ENCODE measurements around the gene PTPRJ. TPM values are rescaled to one million over a fixed set of nuclear protein-coding genes. Genes with fewer than 3 reads are reported as not detected.
A peak's percentile ranks its signal among the peaks of the same experiment; 100 is the strongest.

PTPRJ gene
- total and polyA plus RNA-seq, 4 donors, result 15.9 to 26.7 (median 17.0) TPM

DNA sequence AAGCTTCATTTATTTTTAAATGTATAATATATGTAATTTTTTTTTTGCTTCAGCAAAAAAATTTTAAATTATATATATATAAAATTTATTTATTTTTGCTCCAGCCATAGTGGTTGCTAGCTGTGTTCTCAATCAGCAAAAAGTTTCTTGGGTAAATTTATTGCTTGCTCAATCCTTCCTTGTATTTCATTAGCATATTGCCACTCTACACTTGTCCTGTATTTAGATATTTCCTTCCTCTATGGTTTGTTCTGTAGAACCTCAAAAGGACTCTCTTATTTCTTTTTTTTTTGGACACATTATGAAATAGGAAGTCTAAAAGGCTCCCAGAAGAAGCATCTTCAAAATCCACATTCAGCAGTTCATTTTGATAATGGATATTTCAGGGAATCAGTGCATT lies 2.3 kb downstream of the PTPRJ start:
- Histone ChIP-seq H3K27ac (ENCODE audit: low read depth, low read length) (no peak overlapping the region), H3K27me3 (ENCODE audit: control insufficient read depth, insufficient read depth, low read length) (no peaks in the 10 kb centered on the region), H3K4me3 (ENCODE audit: low read depth, low read length) (no peak overlapping the region), H3K4me1 (ENCODE audit: control insufficient read depth, insufficient read depth, low read length) (peaks cover 15% of the 10 kb centered on the region), H3K9me3 (ENCODE audit: control insufficient read depth, insufficient read depth, low read length) (no peaks in the 10 kb centered on the region), H3K36me3 (ENCODE audit: control insufficient read depth, insufficient read depth, low read length) (peaks cover 3% of the 10 kb centered on the region)
- DNase-seq (ENCODE audit: low read depth in 4 of 6, low spot score in 6 of 6), result no peak

DNA sequence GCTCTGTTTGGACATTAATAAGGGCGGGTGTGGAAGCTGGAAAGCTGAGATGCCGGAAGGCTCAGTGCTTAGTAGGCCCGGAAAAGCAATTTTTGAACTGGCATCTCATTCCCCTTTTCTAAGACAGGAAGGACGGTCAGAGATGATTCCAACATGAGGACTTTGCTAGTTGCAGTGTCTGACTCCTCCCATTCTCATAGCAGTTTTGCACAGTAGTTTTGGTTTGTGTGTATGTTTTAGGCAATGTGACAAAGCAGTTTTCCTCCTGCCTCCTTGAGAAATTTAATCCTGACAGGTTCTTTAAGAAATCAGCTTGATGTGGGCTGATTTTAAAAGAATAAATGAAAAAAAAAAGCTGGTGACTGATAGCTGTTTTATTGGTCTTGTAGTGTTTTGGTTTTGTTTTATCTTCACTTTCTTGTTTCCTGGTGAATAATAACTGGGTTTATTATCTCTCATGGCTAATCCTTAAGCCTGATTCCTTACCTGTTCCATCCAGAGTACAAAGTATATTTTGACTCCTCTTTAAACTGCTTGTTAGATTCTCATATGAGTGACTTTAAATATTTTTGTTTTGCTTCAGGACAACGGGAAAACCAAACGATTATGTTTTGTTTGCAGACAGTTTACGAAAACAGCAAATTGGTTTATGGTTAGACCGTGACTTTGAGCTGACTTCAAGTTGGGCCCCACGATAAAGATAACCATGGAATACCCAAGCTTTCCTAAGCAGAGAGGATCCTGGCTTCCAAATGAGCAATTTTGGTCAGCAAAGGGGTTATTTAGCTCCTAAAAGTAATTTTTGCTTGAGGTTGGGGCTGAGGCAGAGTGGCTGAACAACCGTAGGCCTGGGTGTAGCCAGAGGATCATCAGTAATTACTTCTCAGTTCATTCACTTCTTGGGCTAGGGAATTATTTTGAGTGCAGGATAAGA lies 3.4 kb downstream of the PTPRJ start:
- no peaks in the 10 kb centered on the region for H3K9me3 ChIP-seq (ENCODE audit: control insufficient read depth, insufficient read depth, low read length)
- DNase-seq (ENCODE audit: low read depth in 4 of 6, low spot score in 6 of 6), result no peak
- no peak overlapping the region for H3K27ac ChIP-seq (ENCODE audit: low read depth, low read length)
- peaks cover 3% of the 10 kb centered on the region for H3K36me3 ChIP-seq (ENCODE audit: control insufficient read depth, insufficient read depth, low read length)
- H3K4me3 ChIP-seq (ENCODE audit: low read depth, low read length), result no peak overlapping the region
- 96% methylated on average over 7 of the region's 10 CpGs for WGBS (ENCODE audit: insufficient coverage)
- no peaks in the 10 kb centered on the region for H3K27me3 ChIP-seq (ENCODE audit: control insufficient read depth, insufficient read depth, low read length)
- peaks cover 15% of the 10 kb centered on the region for H3K4me1 ChIP-seq (ENCODE audit: control insufficient read depth, insufficient read depth, low read length)

DNA sequence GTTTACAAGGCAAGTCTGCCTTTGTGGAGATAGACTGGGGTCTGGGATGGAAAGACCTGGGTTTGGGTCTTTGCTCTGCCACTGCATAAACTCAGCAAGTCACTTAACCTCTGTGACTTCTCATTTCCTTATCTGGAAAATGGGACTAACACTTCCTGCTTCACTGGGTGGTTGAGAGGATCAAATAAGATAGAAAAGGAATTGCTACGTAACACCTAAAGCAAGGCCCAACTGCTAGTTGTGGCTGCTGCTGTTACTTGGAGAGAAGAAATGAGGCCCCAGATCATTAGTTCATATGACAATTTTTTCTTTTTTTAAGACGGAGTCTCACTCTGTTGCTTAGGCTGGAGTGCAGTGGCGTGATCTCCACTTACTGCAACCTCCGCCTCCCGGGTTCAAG lies 5.9 kb downstream of the PTPRJ start:
- H3K27ac ChIP-seq (ENCODE audit: low read depth, low read length), result no peak overlapping the region
- H3K4me3 ChIP-seq (ENCODE audit: low read depth, low read length), result no peak overlapping the region
- H3K36me3 ChIP-seq (ENCODE audit: control insufficient read depth, insufficient read depth, low read length), result peaks cover 3% of the 10 kb centered on the region
- no peaks in the 10 kb centered on the region for H3K9me3 ChIP-seq (ENCODE audit: control insufficient read depth, insufficient read depth, low read length)
- no peak for DNase-seq (ENCODE audit: low read depth in 4 of 6, low spot score in 6 of 6)
- H3K4me1 ChIP-seq (ENCODE audit: control insufficient read depth, insufficient read depth, low read length), result peaks cover 10% of the 10 kb centered on the region
- no peaks in the 10 kb centered on the region for H3K27me3 ChIP-seq (ENCODE audit: control insufficient read depth, insufficient read depth, low read length)
- WGBS (ENCODE audit: insufficient coverage), result 100% methylated on average over 1 of the region's 5 CpGs

DNA sequence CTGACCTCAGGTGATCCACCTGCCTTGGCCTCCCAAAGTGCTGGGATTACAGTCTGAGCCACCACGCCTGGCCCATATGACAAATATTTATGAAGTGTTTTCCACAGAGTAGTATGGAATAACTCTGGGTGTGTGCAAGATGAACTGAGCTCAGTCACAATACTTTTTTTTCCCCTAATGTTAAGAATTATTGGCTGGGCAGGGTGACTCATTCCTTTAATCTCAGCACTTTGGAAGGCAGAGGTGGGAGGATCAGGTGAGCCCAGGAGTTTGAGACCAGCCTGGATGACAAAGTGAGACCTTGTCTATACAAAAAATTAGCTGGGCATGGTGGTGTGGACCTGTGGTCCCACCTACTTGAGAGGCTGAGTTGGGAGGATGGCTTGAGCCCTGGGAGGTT lies 6.4 kb downstream of the PTPRJ start:
- peaks cover 9% of the 10 kb centered on the region for H3K4me1 ChIP-seq (ENCODE audit: control insufficient read depth, insufficient read depth, low read length)

DNA sequence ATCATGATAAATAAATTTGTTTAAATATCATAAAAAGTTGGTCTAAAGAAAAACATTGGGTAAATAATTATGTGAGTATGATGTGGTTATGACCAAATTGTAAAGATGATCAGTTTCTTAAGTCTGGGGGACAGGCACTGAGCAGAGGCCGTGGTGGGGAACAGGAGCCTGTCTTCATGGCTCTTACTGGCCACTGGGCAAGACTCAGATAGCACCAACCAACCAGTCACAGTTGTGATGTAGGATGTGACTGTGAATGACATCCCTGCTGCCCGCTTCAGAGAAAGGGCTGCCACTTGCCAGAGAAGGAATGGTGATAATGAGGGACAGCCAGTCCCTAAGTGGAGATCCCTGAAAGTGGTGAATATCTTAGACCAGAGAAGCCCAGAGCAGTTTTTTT lies 7.0 kb downstream of the PTPRJ start:
- no peaks in the 10 kb centered on the region for H3K9me3 ChIP-seq (ENCODE audit: control insufficient read depth, insufficient read depth, low read length)
- H3K27me3 ChIP-seq (ENCODE audit: control insufficient read depth, insufficient read depth, low read length), result no peaks in the 10 kb centered on the region
- WGBS (ENCODE audit: insufficient coverage), result no CpG with 5 or more reads among the region's 2 CpGs
- no peak for DNase-seq (ENCODE audit: low read depth in 4 of 6, low spot score in 6 of 6)
- peak overlapping the region; percentile 50 for H3K27ac ChIP-seq (ENCODE audit: low read depth, low read length)
- H3K36me3 ChIP-seq (ENCODE audit: control insufficient read depth, insufficient read depth, low read length), result no peaks in the 10 kb centered on the region
- H3K4me3 ChIP-seq (ENCODE audit: low read depth, low read length), result no peak overlapping the region
- H3K4me1 ChIP-seq (ENCODE audit: control insufficient read depth, insufficient read depth, low read length), result peaks cover 4% of the 10 kb centered on the region

More for the DNA sequence above, 6.4 kb downstream of the PTPRJ start:
- no peak overlapping the region for H3K4me3 ChIP-seq (ENCODE audit: low read depth, low read length)
- 83% methylated on average over 1 of the region's 1 CpG for WGBS (ENCODE audit: insufficient coverage)
- H3K9me3 ChIP-seq (ENCODE audit: control insufficient read depth, insufficient read depth, low read length), result no peaks in the 10 kb centered on the region
- no peak for DNase-seq (ENCODE audit: low read depth in 4 of 6, low spot score in 6 of 6)
- H3K36me3 ChIP-seq (ENCODE audit: control insufficient read depth, insufficient read depth, low read length), result peaks cover 3% of the 10 kb centered on the region
- H3K27ac ChIP-seq (ENCODE audit: low read depth, low read length), result no peak overlapping the region
- H3K27me3 ChIP-seq (ENCODE audit: control insufficient read depth, insufficient read depth, low read length), result no peaks in the 10 kb centered on the region

DNA sequence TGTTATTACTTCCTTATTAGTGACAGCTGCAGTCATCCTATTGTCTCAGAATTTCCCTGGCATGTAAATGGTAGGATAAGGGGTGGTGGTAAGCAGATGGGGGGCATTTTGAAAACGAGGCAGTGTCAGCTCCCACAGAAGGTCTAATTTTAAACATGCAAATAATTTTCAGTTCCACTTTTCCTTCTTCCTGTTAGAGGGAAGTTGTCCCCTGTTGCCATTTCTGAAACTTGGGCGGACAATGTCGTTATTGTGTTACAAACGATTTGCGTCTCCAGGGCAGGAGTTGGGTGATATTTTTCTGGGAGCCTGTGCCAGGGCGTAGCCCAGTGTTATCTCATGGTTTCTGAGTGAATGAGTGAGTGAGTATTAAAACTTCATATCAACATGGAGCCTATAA lies 7.4 kb downstream of the PTPRJ start:
- peaks cover 3% of the 10 kb centered on the region for H3K4me1 ChIP-seq (ENCODE audit: control insufficient read depth, insufficient read depth, low read length)
- no peaks in the 10 kb centered on the region for H3K36me3 ChIP-seq (ENCODE audit: control insufficient read depth, insufficient read depth, low read length)
- no peaks in the 10 kb centered on the region for H3K27me3 ChIP-seq (ENCODE audit: control insufficient read depth, insufficient read depth, low read length)
- H3K9me3 ChIP-seq (ENCODE audit: control insufficient read depth, insufficient read depth, low read length), result no peaks in the 10 kb centered on the region
- no peak for DNase-seq (ENCODE audit: low read depth in 4 of 6, low spot score in 6 of 6)
- no CpG with 5 or more reads among the region's 6 CpGs for WGBS (ENCODE audit: insufficient coverage)
- H3K4me3 ChIP-seq (ENCODE audit: low read depth, low read length), result no peak overlapping the region
- peak overlapping the region; percentile 50 for H3K27ac ChIP-seq (ENCODE audit: low read depth, low read length)

DNA sequence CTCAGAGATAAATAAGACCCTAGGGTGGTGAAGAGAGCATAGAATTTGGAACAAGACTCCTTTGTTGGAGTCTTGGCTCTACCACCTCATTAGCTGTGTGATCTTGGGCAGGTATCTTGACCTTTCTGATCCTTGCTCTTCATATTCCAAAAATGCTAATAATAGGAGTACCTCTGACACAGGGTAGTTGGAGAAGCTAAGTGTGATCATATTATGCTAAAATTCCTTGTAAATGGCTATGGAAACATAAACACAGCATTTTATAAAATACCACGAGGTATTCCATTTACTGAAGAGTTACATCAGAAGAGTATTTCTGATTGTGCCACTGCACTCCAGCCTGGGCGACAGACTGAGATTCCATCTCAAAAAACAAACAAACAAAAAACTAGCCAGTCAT lies 9.4 kb downstream of the PTPRJ start:
- Histone ChIP-seq H3K27me3 (ENCODE audit: control insufficient read depth, insufficient read depth, low read length) (no peaks in the 10 kb centered on the region), H3K4me1 (ENCODE audit: control insufficient read depth, insufficient read depth, low read length) (peaks cover 3% of the 10 kb centered on the region), H3K4me3 (ENCODE audit: low read depth, low read length) (no peak overlapping the region), H3K9me3 (ENCODE audit: control insufficient read depth, insufficient read depth, low read length) (no peaks in the 10 kb centered on the region), H3K36me3 (ENCODE audit: control insufficient read depth, insufficient read depth, low read length) (no peaks in the 10 kb centered on the region), H3K27ac (ENCODE audit: low read depth, low read length) (no peak overlapping the region)
- WGBS (ENCODE audit: insufficient coverage), result no CpG with 5 or more reads among the region's 2 CpGs
- DNase-seq (ENCODE audit: low read depth in 4 of 6, low spot score in 6 of 6), result no peak

DNA sequence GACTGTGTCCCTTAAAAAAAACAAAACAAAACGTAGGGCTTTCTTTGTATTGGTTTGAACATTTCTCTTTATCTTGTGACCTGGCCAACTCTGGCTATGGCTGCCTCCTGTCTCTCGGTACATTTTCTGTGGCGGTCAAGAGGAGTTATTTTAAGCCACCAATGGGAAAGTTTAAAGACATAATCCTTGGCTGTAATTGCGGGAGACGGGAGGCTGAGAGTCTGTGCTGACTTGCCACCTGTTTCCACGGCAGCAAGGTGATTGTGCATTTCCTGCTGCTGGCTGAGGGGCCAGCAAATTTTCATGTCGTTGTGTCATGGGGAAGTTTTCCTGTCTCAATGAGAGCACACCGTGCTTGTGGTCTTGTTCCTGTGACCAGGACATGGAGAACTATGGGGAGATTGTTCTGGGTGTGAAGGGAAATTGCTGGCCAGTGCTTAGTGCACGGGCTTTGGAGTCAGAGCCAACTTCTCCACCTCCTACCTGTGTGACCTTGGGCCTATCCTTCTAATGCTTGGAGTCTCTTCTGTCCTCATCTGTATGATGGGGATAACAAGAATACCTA lies 11.0 kb downstream of the PTPRJ start:
- Histone ChIP-seq H3K27ac (ENCODE audit: low read depth, low read length) (no peak overlapping the region), H3K4me1 (ENCODE audit: control insufficient read depth, insufficient read depth, low read length) (peaks cover 3% of the 10 kb centered on the region), H3K36me3 (ENCODE audit: control insufficient read depth, insufficient read depth, low read length) (no peaks in the 10 kb centered on the region), H3K27me3 (ENCODE audit: control insufficient read depth, insufficient read depth, low read length) (no peaks in the 10 kb centered on the region), H3K4me3 (ENCODE audit: low read depth, low read length) (no peak overlapping the region), H3K9me3 (ENCODE audit: control insufficient read depth, insufficient read depth, low read length) (no peaks in the 10 kb centered on the region)
- WGBS (ENCODE audit: insufficient coverage), result 24% methylated on average over 8 of the region's 9 CpGs
- DNase-seq (ENCODE audit: low read depth in 4 of 6, low spot score in 6 of 6), result no peak

DNA sequence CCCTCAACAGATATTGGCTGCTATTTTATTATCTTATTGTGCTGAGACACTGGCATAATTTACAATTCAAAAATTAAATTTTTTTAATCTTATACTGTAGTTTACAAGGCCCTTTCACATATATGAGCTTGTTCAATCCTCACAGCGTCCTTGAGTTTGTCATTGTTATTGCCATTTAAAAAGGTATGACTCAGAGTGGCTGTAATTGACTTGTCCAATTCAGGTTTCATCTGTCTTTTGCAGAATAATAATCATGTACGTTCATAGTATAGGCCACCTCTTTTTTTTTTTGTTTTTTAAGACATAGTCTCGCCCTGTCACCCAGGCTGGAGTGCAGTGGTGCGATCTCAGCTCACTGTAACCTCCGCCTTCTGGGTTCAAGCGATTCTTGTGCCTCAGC lies 11.5 kb downstream of the PTPRJ start:
- no peak for DNase-seq (ENCODE audit: low read depth in 4 of 6, low spot score in 6 of 6)
- H3K36me3 ChIP-seq (ENCODE audit: control insufficient read depth, insufficient read depth, low read length), result no peaks in the 10 kb centered on the region
- no peak overlapping the region for H3K4me3 ChIP-seq (ENCODE audit: low read depth, low read length)
- H3K27me3 ChIP-seq (ENCODE audit: control insufficient read depth, insufficient read depth, low read length), result no peaks in the 10 kb centered on the region
- 92% methylated on average over 3 of the region's 6 CpGs for WGBS (ENCODE audit: insufficient coverage)
- no peak overlapping the region for H3K27ac ChIP-seq (ENCODE audit: low read depth, low read length)
- H3K9me3 ChIP-seq (ENCODE audit: control insufficient read depth, insufficient read depth, low read length), result no peaks in the 10 kb centered on the region
- H3K4me1 ChIP-seq (ENCODE audit: control insufficient read depth, insufficient read depth, low read length), result peaks cover 3% of the 10 kb centered on the region

Measured in spinal cord (tissue), 10 donors.